Mesodermal cell (in vitro differentiated cells): Measurements from ENCODE around the gene BAG3.
A peak's percentile ranks its signal among the peaks of the same experiment; 100 is the strongest.
"Not testable (repeated sequence)": the region's sequence is repeated elsewhere in the genome, so short reads cannot be mapped to it uniquely, and the experiment has no call there.

Source experiments
- H3K27ac ChIP-seq: 2 replicates; pipeline ENCODE4 v1.7.0; 2013; ENCODE audit warnings: mild to moderate bottlenecking, low read depth, low read length, moderate library complexity; ENCODE audit not compliant: severe bottlenecking
- H3K36me3 ChIP-seq: 2 replicates; pipeline ENCODE4 v1.7.1; 2013; ENCODE audit warnings: mild to moderate bottlenecking, low read length, moderate library complexity; ENCODE audit not compliant: control insufficient read depth, insufficient read depth
- H3K4me1 ChIP-seq: one replicate; pipeline ENCODE4 v1.7.1; 2013; ENCODE audit warnings: mild to moderate bottlenecking, low read length; ENCODE audit not compliant: insufficient read depth, control insufficient read depth, poor library complexity, severe bottlenecking
- H3K4me3 ChIP-seq: 2 replicates; pipeline ENCODE4 v1.7.0; 2013; ENCODE audit warnings: low read length, control low read depth, mild to moderate bottlenecking; ENCODE audit not compliant: insufficient read depth, poor library complexity, severe bottlenecking; ENCODE audit errors: extremely low read depth
- H3K9me3 ChIP-seq: 2 replicates; pipeline ENCODE4 v1.7.1; 2013; ENCODE audit warnings: mild to moderate bottlenecking, low read length, moderate library complexity; ENCODE audit not compliant: control insufficient read depth
- WGBS, 2 experiments: methylation state at CpG; one replicate each; pipeline ENCODE4 v1.1.5; 2013; ENCODE audit warnings: missing lambda C conversion rate in 2 of 2; ENCODE audit not compliant: insufficient coverage in 2 of 2; 5-methylcytosine and 5-hydroxymethylcytosine counted together

The BAG3 gene

GRCh38 chr10:119654540-119654939, 3.4 kb downstream of the BAG3 start:
- WGBS, 2 experiments = 88 to 95% methylated on average over 5 of the region's 6 CpGs

GRCh38 chr10:119655566-119656001, 4.4 kb downstream of the BAG3 start:
- H3K9me3 ChIP-seq = no peaks in the 10 kb centered on the region
- H3K36me3 ChIP-seq = peaks cover 59% of the 10 kb centered on the region
- H3K4me1 ChIP-seq = peaks cover 56% of the 10 kb centered on the region
- H3K27ac ChIP-seq = peak overlapping the region; percentile 91
- WGBS, 2 experiments = 89 to 94% methylated on average over 7 to 8 of the region's 11 CpGs
- H3K4me3 ChIP-seq = no peak overlapping the region

More at GRCh38 chr10:119654540-119654939, 3.4 kb downstream of the BAG3 start:
- Histone ChIP-seq H3K27ac (peak overlapping the region; percentile 91), H3K9me3 (no peaks in the 10 kb centered on the region), H3K4me1 (peaks cover 56% of the 10 kb centered on the region), H3K4me3 (peak overlapping the region; percentile 93), H3K36me3 (peaks cover 50% of the 10 kb centered on the region)

GRCh38 chr10:119656760-119657159, 5.6 kb downstream of the BAG3 start:
- H3K9me3 ChIP-seq = no peaks in the 10 kb centered on the region
- peaks cover 56% of the 10 kb centered on the region for H3K4me1 ChIP-seq
- 50% methylated on average over 1 of the region's 2 CpGs; no CpG with 5 or more reads in 1 of the 2 experiments for WGBS, 2 experiments
- peak overlapping the region; percentile 67 for H3K27ac ChIP-seq
- H3K36me3 ChIP-seq = peaks cover 68% of the 10 kb centered on the region
- no peak overlapping the region for H3K4me3 ChIP-seq

GRCh38 chr10:119657725-119658124, 6.5 kb downstream of the BAG3 start:
- WGBS, 2 experiments = 68 to 71% methylated on average over 5 to 6 of the region's 7 CpGs

GRCh38 chr10:119658274-119658673, 7.1 kb downstream of the BAG3 start:
- peak overlapping the region; percentile 63 for H3K27ac ChIP-seq

More at GRCh38 chr10:119657725-119658124, 6.5 kb downstream of the BAG3 start:
- Histone ChIP-seq H3K36me3 (peaks cover 75% of the 10 kb centered on the region), H3K27ac (peak overlapping the region; percentile 67), H3K9me3 (no peaks in the 10 kb centered on the region), H3K4me3 (no peak overlapping the region), H3K4me1 (peaks cover 56% of the 10 kb centered on the region)

GRCh38 chr10:119659951-119660350, 8.8 kb downstream of the BAG3 start:
- H3K9me3 ChIP-seq = no peaks in the 10 kb centered on the region
- H3K4me1 ChIP-seq = peaks cover 54% of the 10 kb centered on the region
- H3K27ac ChIP-seq = no peak overlapping the region
- 93% methylated on average over 9 to 10 of the region's 10 CpGs for WGBS, 2 experiments
- H3K4me3 ChIP-seq = no peak overlapping the region
- peaks cover 69% of the 10 kb centered on the region for H3K36me3 ChIP-seq

More at GRCh38 chr10:119658274-119658673, 7.1 kb downstream of the BAG3 start:
- 40 to 47% methylated on average over 13 of the region's 13 CpGs for WGBS, 2 experiments
- H3K9me3 ChIP-seq = no peaks in the 10 kb centered on the region
- H3K4me3 ChIP-seq = no peak overlapping the region
- H3K4me1 ChIP-seq = peaks cover 56% of the 10 kb centered on the region
- H3K36me3 ChIP-seq = peaks cover 77% of the 10 kb centered on the region

- H3K4me1 ChIP-seq = peaks cover 47% of the 10 kb centered on the region
- H3K4me3 ChIP-seq, H3K9me3 ChIP-seq, H3K27ac ChIP-seq: not testable (repeated sequence)
- peaks cover 63% of the 10 kb centered on the region for H3K36me3 ChIP-seq
- 92% methylated on average over 4 to 5 of the region's 7 CpGs for WGBS, 2 experiments
Measured at GRCh38 chr10:119662076-119662605, 11.0 kb downstream of the BAG3 start.

- WGBS, 2 experiments = 89 to 94% methylated on average over 10 to 11 of the region's 12 CpGs
- Histone ChIP-seq H3K4me3 (no peak overlapping the region), H3K9me3 (no peaks in the 10 kb centered on the region), H3K4me1 (peaks cover 47% of the 10 kb centered on the region), H3K27ac (no peak overlapping the region), H3K36me3 (peaks cover 62% of the 10 kb centered on the region)
Measured at GRCh38 chr10:119663866-119664698, 12.9 kb downstream of the BAG3 start.

- Histone ChIP-seq H3K36me3 (peaks cover 67% of the 10 kb centered on the region), H3K27ac (no peak overlapping the region), H3K4me1 (peaks cover 47% of the 10 kb centered on the region), H3K9me3 (no peaks in the 10 kb centered on the region), H3K4me3 (no peak overlapping the region)
- 88 to 93% methylated on average over 7 to 14 of the region's 14 CpGs for WGBS, 2 experiments
Measured at GRCh38 chr10:119665901-119666708, 14.9 kb downstream of the BAG3 start.

- peaks cover 52% of the 10 kb centered on the region for H3K4me1 ChIP-seq
- no peaks in the 10 kb centered on the region for H3K9me3 ChIP-seq
- peaks cover 67% of the 10 kb centered on the region for H3K36me3 ChIP-seq
- WGBS, 2 experiments = 93 to 100% methylated on average over 1 to 2 of the region's 2 CpGs
- no peak overlapping the region for H3K27ac ChIP-seq
- no peak overlapping the region for H3K4me3 ChIP-seq
Measured at GRCh38 chr10:119666709-119667004, 15.5 kb downstream of the BAG3 start.
